K562 treated with DMSO at 1 percent for 48 hours (cell line): Measurements from ENCODE around the gene SPRING1. TPM values are rescaled to one million over a fixed set of nuclear protein-coding genes. Genes with fewer than 3 reads are reported as not detected.

Experiments used
- total RNA-seq: library from RNA; unstranded; fragments of 300-600 nt; gene quantifications from 2 replicates; pipeline ENCODE4 v1.2.3, GENCODE V29; 2022; ENCODE audit warnings: low replicate concordance; ENCODE audit errors: extremely low read depth

Gene SPRING1
- not detected in 2 replicates for total RNA-seq

GRCh38 chr12:116737774-116738657 is at the start of gene SPRING1, which contains the start of gene RNFT2:
SPRING1 (minus strand) TSS chr12:116738069; CDS start chr12:116737900, 169 bp downstream.
RNFT2 (plus strand) TSS chr12:116738315; CDS start chr12:116740498, 2,183 bp downstream.

Other genes starting within 250 kb of the SPRING1 start
- not detected in 2 replicates for gene MAP1LC3B2, start 178.7 kb downstream of the SPRING1 start, total RNA-seq
- not detected in 2 replicates for gene RNFT2, start 246 bp upstream of the SPRING1 start, total RNA-seq
- not detected in 2 replicates for gene HRK, start 143.4 kb upstream of the SPRING1 start, total RNA-seq
- not detected in 2 replicates for gene FBXW8, start 172.9 kb upstream of the SPRING1 start, total RNA-seq